ENCODE results near the gene POLD4. TPM values are rescaled to one million over a fixed set of nuclear protein-coding genes. Genes with fewer than 3 reads are reported as not detected.

POLD4 gene
- total RNA-seq, 2 experiments from 2014 or later, result 31.7 to 39.5 TPM

- intact Hi-C loops (cut with DNase I, micrococcal nuclease), result loop anchor here (1.0 to 5.0 kb wide), 6 partner anchors 27 to 106 kb away; partner anchors contain the start of genes TMEM134 (in 2 of the 2), CDK2AP2 (in 1 of the 2), PITPNM1 (in 1 of the 2) and PTPRCAP (in 1 of the 2)
- peaks cover 56% of the 10 kb centered on the region for H3K36me3 Mint-ChIP-seq (ENCODE audit: low read depth)
- H3K27ac Mint-ChIP-seq, result peak within 1 kb of the TSS; percentile 98
- ChIA-PET CTCF (interaction anchor here (0.6 to 5.3 kb wide), 25 partner anchors 8 to 182 kb away, joined by 3 to 46 read pairs (median 4); partner anchors contain the start of genes AIP, CARNS1, CDK2AP2 and CLCF1), POLR2A (interaction anchor here (0.7 to 7.1 kb wide), 36 partner anchors 7 to 758 kb away, joined by 3 to 353 read pairs (median 6); partner anchors contain the start of genes AIP, ANKRD13D, CARNS1 and CLCF1)
- peaks cover 0 to 5% of the 10 kb centered on the region in 2 experiments for H3K9me3 ChIP-seq (ENCODE audit: control insufficient read depth in 1 of 2, insufficient read depth in 1 of 2, low read length in 2 of 2)
- H3K9me3 Mint-ChIP-seq, result no peaks in the 10 kb centered on the region
- peak within 1 kb of the TSS; percentile 98 for H3K4me3 ChIP-seq (ENCODE audit: low read length)
- peak within 1 kb of the TSS; percentile 62 to 84 for H3K27ac ChIP-seq (ENCODE audit: low read depth in 1 of 2, low read length in 2 of 2)
- H3K4me1 Mint-ChIP-seq (ENCODE audit: low read depth), result peaks cover 56% of the 10 kb centered on the region
- H3K36me3 ChIP-seq (ENCODE audit: insufficient read depth, low read length), result peaks cover 48% of the 10 kb centered on the region
- H3K27me3 Mint-ChIP-seq, result no peaks in the 10 kb centered on the region
- H3K4me1 ChIP-seq (ENCODE audit: insufficient read depth, low read length), result peaks cover 86% of the 10 kb centered on the region
- ATAC-seq (ENCODE audit: poor library complexity) (peak; percentile 69), DNase-seq (peak; percentile 83 to 96 (median 92))
- peaks cover 0 to 3% of the 10 kb centered on the region in 2 experiments for H3K27me3 ChIP-seq (ENCODE audit: control insufficient read depth in 1 of 2, insufficient read depth in 2 of 2, low read length in 2 of 2)
- H3K4me3 Mint-ChIP-seq, result peak within 1 kb of the TSS; percentile 100
- no peak for TF ChIP-seq CTCF (IDR thresholded peaks at IDR 0.05)
Measured at GRCh38 chr11:67401495-67402191, 48.3 kb upstream of the POLD4 start, which contains the start of gene PPP1CA. PPP1CA (minus strand) TSS chr11:67401858; CDS start chr11:67401782, 76 bp downstream.

GRCh38 chr11:67400942-67401494 is 47.7 kb upstream of the POLD4 start:
- intact Hi-C loops (cut with DNase I, micrococcal nuclease), result loop anchor here (1.0 to 5.0 kb wide), 5 partner anchors 28 to 106 kb away; partner anchors contain the start of genes CDK2AP2 (in 1 of the 2), PITPNM1 (in 1 of the 2), PTPRCAP (in 1 of the 2) and RPS6KB2 (in 1 of the 2)
- peak overlapping the region; percentile 73 for H3K27ac Mint-ChIP-seq
- Histone ChIP-seq H3K9me3 (ENCODE audit: control insufficient read depth in 1 of 2, insufficient read depth in 1 of 2, low read length in 2 of 2) (peaks cover 0 to 5% of the 10 kb centered on the region in 2 experiments), H3K36me3 (ENCODE audit: insufficient read depth, low read length) (peaks cover 48% of the 10 kb centered on the region), H3K4me3 (ENCODE audit: low read length) (peak overlapping the region; percentile 98), H3K27me3 (ENCODE audit: control insufficient read depth in 1 of 2, insufficient read depth in 2 of 2, low read length in 2 of 2) (peaks cover 0 to 3% of the 10 kb centered on the region in 2 experiments), H3K4me1 (ENCODE audit: insufficient read depth, low read length) (peaks cover 86% of the 10 kb centered on the region), H3K27ac (ENCODE audit: low read depth in 1 of 2, low read length in 2 of 2) (peak overlapping the region; percentile 38 to 78)
- DNase-seq (no peak), ATAC-seq (ENCODE audit: poor library complexity) (no peak)
- peaks cover 55% of the 10 kb centered on the region for H3K4me1 Mint-ChIP-seq (ENCODE audit: low read depth)
- no peaks in the 10 kb centered on the region for H3K27me3 Mint-ChIP-seq
- CTCF ChIA-PET, result interaction anchor here (0.6 to 5.3 kb wide), 23 partner anchors 8 to 183 kb away, joined by 3 to 46 read pairs (median 4); partner anchors contain the start of genes AIP, CARNS1, CDK2AP2 and CLCF1
- H3K9me3 Mint-ChIP-seq, result no peaks in the 10 kb centered on the region
- H3K36me3 Mint-ChIP-seq (ENCODE audit: low read depth), result peaks cover 56% of the 10 kb centered on the region
- TF ChIP-seq CTCF (IDR thresholded peaks at IDR 0.05), result no peak
- peak overlapping the region; percentile 93 for H3K4me3 Mint-ChIP-seq
- POLR2A ChIA-PET, result interaction anchor here (0.7 to 7.1 kb wide), 33 partner anchors 8 to 758 kb away, joined by 3 to 353 read pairs (median 6); partner anchors contain the start of genes AIP, ANKRD13D, CARNS1 and GPR152
